ENCODE data around the gene PQBP1. TPM values are rescaled to one million over a fixed set of nuclear protein-coding genes. Genes with fewer than 3 reads are reported as not detected.

The PQBP1 gene
- total and polyA plus RNA-seq, 2 donors (not counting 1 experiment from before 2014, with no cell fraction given) = 89.9 to 128 TPM

Other genes with a start within 250 kb of the PQBP1 start
- 98.0 and 102 TPM in 2 replicates for gene WAS, start 214.1 kb upstream of the PQBP1 start, total RNA-seq
- gene WAS, start 214.1 kb upstream of the PQBP1 start, polyA plus RNA-seq = 88.7 and 93.8 TPM in 2 replicates
- gene SUV39H1, start 201.2 kb upstream of the PQBP1 start, total RNA-seq = 8.9 and 9.5 TPM in 2 replicates
- gene SUV39H1, start 201.2 kb upstream of the PQBP1 start, polyA plus RNA-seq = 5.2 and 6.7 TPM in 2 replicates
- not detected in 2 replicates for gene GLOD5, start 136.2 kb upstream of the PQBP1 start, total RNA-seq
- not detected in 2 replicates for gene GLOD5, start 136.2 kb upstream of the PQBP1 start, polyA plus RNA-seq
- gene GATA1, start 111.3 kb upstream of the PQBP1 start, total RNA-seq = not detected in 2 replicates
- 0.16 TPM in 1 of 2 replicates, not detected in the other for gene GATA1, start 111.3 kb upstream of the PQBP1 start, polyA plus RNA-seq
- gene HDAC6, start 95.9 kb upstream of the PQBP1 start, total RNA-seq = 168 and 170 TPM in 2 replicates
- 125 and 137 TPM in 2 replicates for gene HDAC6, start 95.9 kb upstream of the PQBP1 start, polyA plus RNA-seq
- gene ERAS, start 71.4 kb upstream of the PQBP1 start, total RNA-seq = not detected in 2 replicates
- gene ERAS, start 71.4 kb upstream of the PQBP1 start, polyA plus RNA-seq = 0.09 and 0.19 TPM in 2 replicates
- not detected in 2 replicates for gene PCSK1N, start 62.3 kb upstream of the PQBP1 start, total RNA-seq
- 0.09 TPM in 1 of 2 replicates, not detected in the other for gene PCSK1N, start 62.3 kb upstream of the PQBP1 start, polyA plus RNA-seq
- gene TIMM17B, start 162 bp upstream of the PQBP1 start, total RNA-seq = 50.0 and 54.3 TPM in 2 replicates
- 52.3 and 63.9 TPM in 2 replicates for gene TIMM17B, start 162 bp upstream of the PQBP1 start, polyA plus RNA-seq
- gene SLC35A2, start 13.7 kb downstream of the PQBP1 start, total RNA-seq = 19.1 and 24.1 TPM in 2 replicates
- 22.0 and 35.2 TPM in 2 replicates for gene SLC35A2, start 13.7 kb downstream of the PQBP1 start, polyA plus RNA-seq
- gene PIM2, start 21.1 kb downstream of the PQBP1 start, total RNA-seq = 315 and 323 TPM in 2 replicates
- 249 and 276 TPM in 2 replicates for gene PIM2, start 21.1 kb downstream of the PQBP1 start, polyA plus RNA-seq
- 101 and 105 TPM in 2 replicates for gene OTUD5, start 59.7 kb downstream of the PQBP1 start, total RNA-seq
- gene OTUD5, start 59.7 kb downstream of the PQBP1 start, polyA plus RNA-seq = 116 and 130 TPM in 2 replicates
- 1.5 and 2.3 TPM in 2 replicates for gene KCND1, start 73.9 kb downstream of the PQBP1 start, total RNA-seq
- gene KCND1, start 73.9 kb downstream of the PQBP1 start, polyA plus RNA-seq = 2.2 and 4.3 TPM in 2 replicates
- gene GRIPAP1, start 104.3 kb downstream of the PQBP1 start, total RNA-seq = 143 and 150 TPM in 2 replicates
- gene GRIPAP1, start 104.3 kb downstream of the PQBP1 start, polyA plus RNA-seq = 70.7 and 127 TPM in 2 replicates
- 38.9 and 42.1 TPM in 2 replicates for gene TFE3, start 145.4 kb downstream of the PQBP1 start, total RNA-seq
- gene TFE3, start 145.4 kb downstream of the PQBP1 start, polyA plus RNA-seq = 21.0 and 31.1 TPM in 2 replicates
- 12.5 and 16.2 TPM in 2 replicates for gene CCDC120, start 161.1 kb downstream of the PQBP1 start, total RNA-seq
- 5.7 and 7.6 TPM in 2 replicates for gene CCDC120, start 161.1 kb downstream of the PQBP1 start, polyA plus RNA-seq
- 19.0 and 22.5 TPM in 2 replicates for gene PRAF2, start 176.1 kb downstream of the PQBP1 start, total RNA-seq
- 18.2 and 19.4 TPM in 2 replicates for gene PRAF2, start 176.1 kb downstream of the PQBP1 start, polyA plus RNA-seq
- 92.0 and 100 TPM in 2 replicates for gene WDR45, start 182.0 kb downstream of the PQBP1 start, total RNA-seq
- gene WDR45, start 182.0 kb downstream of the PQBP1 start, polyA plus RNA-seq = 153 and 238 TPM in 2 replicates
- gene GPKOW, start 225.8 kb downstream of the PQBP1 start, total RNA-seq = 16.8 and 18.7 TPM in 2 replicates
- 8.7 and 12.9 TPM in 2 replicates for gene GPKOW, start 225.8 kb downstream of the PQBP1 start, polyA plus RNA-seq